Endothelial cell of hepatic sinusoid (primary cell): ENCODE data around the gene MON2.
"Not testable (repeated sequence)": the region's sequence is repeated elsewhere in the genome, so short reads cannot be mapped to it uniquely, and the experiment has no call there.

Experiments
- in situ Hi-C: cut with HindIII; loops from 2 replicates; pipeline ENCODE4 v1.10.0; 2017; ENCODE audit warnings: low sequenced_read_pairs

The MON2 gene

GRCh38 chr12:62543324-62543723, 76.7 kb downstream of the MON2 start:
- in situ Hi-C loops, result no loop called here

GRCh38 chr12:62543741-62544140, 77.1 kb downstream of the MON2 start:
- in situ Hi-C loops, result no loop called here

GRCh38 chr12:62552906-62553556, 86.4 kb downstream of the MON2 start:
- in situ Hi-C loops, result no loop called here

GRCh38 chr12:62559366-62559765, 92.7 kb downstream of the MON2 start:
- in situ Hi-C loops, result not testable (repeated sequence)

GRCh38 chr12:62562846-62563245, 96.2 kb downstream of the MON2 start:
- in situ Hi-C loops, result no loop called here

- in situ Hi-C loops, result no loop called here
Observed at GRCh38 chr12:62575036-62575435, 108.4 kb downstream of the MON2 start.

GRCh38 chr12:62576503-62576902, 109.9 kb downstream of the MON2 start:
- in situ Hi-C loops, result no loop called here

GRCh38 chr12:62578726-62579125, 112.1 kb downstream of the MON2 start:
- in situ Hi-C loops, result no loop called here

GRCh38 chr12:62581288-62582064, 114.8 kb downstream of the MON2 start:
- in situ Hi-C loops, result loop anchor here (10.0 kb wide), 1 partner anchor 213 kb away; no protein-coding TSS in a partner anchor

- in situ Hi-C loops, result loop anchor here (10.0 kb wide), 1 partner anchor 213 kb away; no protein-coding TSS in a partner anchor
Observed at GRCh38 chr12:62582065-62582366, 115.4 kb downstream of the MON2 start.

- in situ Hi-C loops, result loop anchor here (10.0 kb wide), 1 partner anchor 210 kb away; no protein-coding TSS in a partner anchor
Observed at GRCh38 chr12:62584619-62585018, 118.0 kb downstream of the MON2 start.

- in situ Hi-C loops, result loop anchor here (10.0 kb wide), 1 partner anchor 208 kb away; no protein-coding TSS in a partner anchor
Observed at GRCh38 chr12:62586850-62587249, 120.2 kb downstream of the MON2 start.

- in situ Hi-C loops, result loop anchor here (10.0 kb wide), 1 partner anchor 206 kb away; no protein-coding TSS in a partner anchor
Observed at GRCh38 chr12:62588916-62589315, 122.3 kb downstream of the MON2 start.

- in situ Hi-C loops, result no loop called here
Observed at GRCh38 chr12:62597253-62597652, 130.6 kb downstream of the MON2 start.

GRCh38 chr12:62598846-62599245, 132.2 kb downstream of the MON2 start:
- in situ Hi-C loops, result no loop called here

- in situ Hi-C loops, result no loop called here
Observed at GRCh38 chr12:62599854-62600437, 133.3 kb downstream of the MON2 start.

- in situ Hi-C loops, result no loop called here
Observed at GRCh38 chr12:62601765-62602164, 135.1 kb downstream of the MON2 start.

- in situ Hi-C loops, result no loop called here
Observed at GRCh38 chr12:62602255-62603060, 135.8 kb downstream of the MON2 start.

- in situ Hi-C loops, result no loop called here
Observed at GRCh38 chr12:62603061-62603810, 136.6 kb downstream of the MON2 start.

GRCh38 chr12:62603811-62604098, 137.1 kb downstream of the MON2 start:
- in situ Hi-C loops, result no loop called here

GRCh38 chr12:62604373-62604772, 137.7 kb downstream of the MON2 start:
- in situ Hi-C loops, result no loop called here
